Lung microvascular endothelial cell (primary cell): Measurements from ENCODE around the gene MAPK8. TPM values are rescaled to one million over a fixed set of nuclear protein-coding genes. Genes with fewer than 3 reads are reported as not detected.

Experiments
- DNase-seq, 2 donors: peaks; one replicate each; pipeline versions ENCODE4 v3.0.0 to v3.0.0-alpha.2; 2010; ENCODE audit warnings: low read depth in 2 of 2
- total RNA-seq: library from RNA; depleted of rRNA; stranded (reverse); fragments of >200 nt; gene quantifications from 2 replicates; pipeline ENCODE4 v1.2.1, GENCODE V29; 2014

MAPK8 gene
- total RNA-seq, 1 donor from 2014 or later = 37.3 TPM

DNA sequence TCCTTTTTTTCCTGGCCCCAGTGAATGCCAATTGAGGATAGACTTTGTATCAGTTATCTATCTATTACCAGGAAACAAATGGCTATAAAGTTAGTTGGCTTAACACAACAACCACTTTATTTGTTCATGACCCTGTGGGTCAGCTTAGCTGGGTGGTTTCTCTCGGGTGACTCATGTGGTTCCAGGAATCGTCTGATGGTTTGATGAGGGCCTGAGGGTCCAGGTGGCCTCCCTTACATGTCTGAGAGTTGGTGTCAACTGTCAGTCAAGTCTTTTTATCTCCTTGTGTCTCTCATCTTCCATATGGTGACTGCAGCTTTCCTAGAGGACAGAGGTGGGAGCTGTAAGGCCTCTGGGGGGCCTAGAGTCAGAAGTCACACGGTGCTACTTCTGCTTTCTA is 15.3 kb upstream of the MAPK8 start:
- DNase-seq = no peak

DNA sequence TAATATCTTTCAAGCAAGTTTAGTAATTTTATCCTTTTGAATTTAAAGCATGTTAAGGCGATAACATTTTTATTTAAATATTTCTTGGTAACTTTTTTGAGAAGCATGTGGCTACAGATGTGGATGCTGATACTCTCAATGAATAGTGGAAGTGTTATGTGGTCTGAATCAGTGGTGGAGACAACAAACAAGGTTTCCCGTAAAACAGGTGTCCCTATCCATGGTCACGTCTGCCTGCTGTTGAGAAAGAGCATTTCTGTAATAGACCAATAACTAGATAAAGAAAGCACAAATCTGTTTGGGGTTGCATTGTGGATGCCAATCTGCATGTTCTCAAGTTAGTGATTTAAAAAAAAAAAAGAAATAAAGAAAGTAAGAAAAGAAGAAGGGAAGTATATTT is 13.9 kb upstream of the MAPK8 start:
- no peak for DNase-seq

DNA sequence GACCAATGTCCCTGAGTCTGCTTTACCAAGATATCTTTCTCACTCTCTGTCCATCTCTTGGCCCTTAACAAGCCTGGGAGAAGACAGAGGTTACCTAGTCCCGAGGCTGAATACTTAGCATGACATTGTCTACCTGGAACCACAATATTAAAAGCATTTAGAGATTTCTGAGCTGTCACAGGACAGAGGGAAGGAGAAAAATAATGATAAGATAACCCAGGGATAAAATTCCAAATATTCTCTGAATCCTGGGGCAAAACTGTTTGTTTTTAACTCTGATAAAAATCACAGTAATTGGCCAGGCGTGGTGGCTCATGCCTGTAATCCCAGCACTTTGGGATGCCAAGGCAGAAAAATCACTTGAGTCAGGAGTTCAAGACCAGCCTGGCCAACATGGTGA is 12.0 kb upstream of the MAPK8 start:
- no peak for DNase-seq

DNA sequence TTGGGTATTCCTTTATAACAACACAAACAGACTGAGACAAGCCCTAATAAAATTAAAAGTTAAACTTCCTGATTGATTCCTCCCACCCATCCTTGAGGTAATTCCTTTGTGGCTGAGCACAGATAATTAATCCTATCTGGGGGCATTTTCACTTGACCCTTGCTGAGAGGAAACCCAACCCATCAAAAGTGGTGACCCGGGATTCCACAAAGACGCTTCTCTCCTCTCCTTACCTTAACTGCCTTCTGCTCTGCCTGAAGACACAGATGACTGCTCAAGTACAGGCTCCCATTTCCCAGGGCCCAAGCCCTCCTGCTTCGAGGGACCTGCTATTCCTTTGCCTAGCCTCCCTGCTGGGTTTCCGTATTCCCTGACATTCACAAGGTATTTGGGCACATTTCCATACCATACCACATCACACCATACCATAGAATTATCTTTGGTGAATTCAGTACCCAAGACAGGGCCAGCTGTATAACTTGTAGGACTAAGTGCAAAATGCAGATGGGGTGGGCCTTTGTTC is 9.8 kb upstream of the MAPK8 start:
- no peak for DNase-seq

DNA sequence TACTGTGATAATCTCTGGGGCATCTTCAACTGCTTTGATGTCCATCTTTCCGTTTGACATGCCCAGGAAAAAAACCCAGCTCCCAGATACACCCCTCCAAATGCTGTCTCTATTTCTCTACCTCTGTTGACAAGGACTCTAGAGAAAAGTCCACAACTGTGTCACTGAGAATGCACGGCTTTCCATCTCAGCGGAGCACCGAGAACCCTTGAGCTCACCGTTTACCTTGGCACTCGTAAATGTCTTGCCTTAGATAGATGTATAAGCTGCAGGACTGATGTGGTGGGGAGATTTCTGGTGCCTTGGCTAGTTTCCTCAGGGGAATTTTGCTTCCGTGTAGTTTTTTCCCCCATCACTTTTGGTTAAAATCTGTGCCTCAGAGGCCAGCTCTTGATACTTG is 7.4 kb upstream of the MAPK8 start:
- no peak for DNase-seq

DNA sequence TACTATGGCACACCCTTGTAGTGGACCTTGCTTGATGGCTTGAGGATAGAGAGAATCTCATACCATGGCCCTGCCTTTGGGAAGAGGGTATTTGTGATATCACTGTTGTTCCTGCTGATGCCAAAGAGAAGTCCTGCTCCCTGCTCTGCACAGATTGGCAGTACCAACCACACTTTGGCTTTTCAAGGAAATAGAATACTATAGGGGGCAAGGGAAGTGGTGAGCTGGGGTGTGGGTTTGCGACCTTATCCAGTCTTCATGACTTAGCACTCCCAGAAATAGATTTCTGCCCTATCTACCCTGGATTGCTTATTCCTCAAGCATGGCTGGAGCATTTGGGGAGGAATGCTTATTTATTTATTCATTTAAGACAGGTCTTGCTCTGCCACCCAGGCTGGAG is 6.8 kb upstream of the MAPK8 start:
- no peak for DNase-seq

DNA sequence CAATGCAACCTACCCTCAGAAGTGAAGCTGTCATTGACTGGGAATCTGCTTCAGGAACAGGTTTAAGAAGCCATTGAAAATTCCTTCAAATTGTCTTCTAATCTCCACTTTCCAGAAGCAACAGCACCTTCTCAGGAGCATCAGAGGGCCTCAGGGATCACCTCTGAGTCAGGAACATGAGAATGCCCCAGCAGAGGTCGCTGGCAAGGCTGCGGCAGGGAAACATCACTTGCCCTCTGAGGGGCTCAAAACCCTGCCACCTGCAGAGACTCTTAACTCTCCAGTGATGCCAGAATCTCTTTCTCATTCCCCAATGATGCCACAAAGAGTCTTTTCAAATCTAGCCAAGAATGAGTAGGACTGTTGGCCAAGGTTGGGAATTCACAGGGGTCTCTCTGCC is 5.9 kb upstream of the MAPK8 start:
- DNase-seq = no peak

DNA sequence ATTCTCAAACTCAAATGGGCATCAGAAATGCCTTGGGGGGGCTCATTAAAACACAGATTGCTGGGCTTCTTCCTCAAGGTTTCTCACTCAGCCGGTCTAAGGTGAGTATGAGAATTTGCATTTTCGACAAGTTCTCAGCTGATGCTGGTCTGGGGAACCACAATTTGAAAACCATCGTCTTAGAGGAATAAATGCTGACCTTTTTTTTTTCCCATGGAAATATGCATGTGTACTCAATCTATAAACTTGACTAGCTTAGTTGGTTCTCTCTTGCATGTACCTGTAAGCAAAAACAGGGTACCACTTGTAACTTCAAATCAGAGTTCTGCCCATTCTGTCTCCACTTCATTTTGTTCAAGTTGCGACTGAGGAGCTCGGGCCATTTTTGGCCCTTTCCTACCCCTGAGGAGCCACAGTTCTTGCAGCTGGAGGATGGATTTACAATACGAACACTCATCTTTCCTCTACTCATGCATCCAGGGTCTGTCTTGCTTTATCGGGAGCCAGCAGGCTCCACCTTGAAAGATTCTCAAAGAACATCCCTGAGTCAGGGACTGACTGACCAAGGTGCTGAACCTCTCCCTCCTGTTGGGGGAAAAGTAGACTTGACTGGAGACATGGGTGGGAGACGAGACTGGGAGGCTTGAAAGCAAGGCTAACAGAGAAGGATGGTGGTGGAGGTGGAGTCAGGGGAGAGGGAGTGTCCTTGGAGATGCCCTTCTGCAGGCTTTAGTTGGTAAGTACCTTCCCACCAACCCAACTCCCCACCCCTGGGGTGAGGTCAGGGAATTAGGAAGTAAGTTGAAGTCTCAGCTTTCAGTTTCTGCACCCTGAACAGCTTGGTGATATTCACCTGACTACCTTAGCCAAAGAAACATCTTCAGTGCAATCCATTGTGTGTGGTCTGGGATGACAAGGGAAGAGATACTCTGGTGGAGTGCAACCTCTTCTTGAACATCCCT is 3.7 kb upstream of the MAPK8 start:
- DNase-seq = no peak

DNA sequence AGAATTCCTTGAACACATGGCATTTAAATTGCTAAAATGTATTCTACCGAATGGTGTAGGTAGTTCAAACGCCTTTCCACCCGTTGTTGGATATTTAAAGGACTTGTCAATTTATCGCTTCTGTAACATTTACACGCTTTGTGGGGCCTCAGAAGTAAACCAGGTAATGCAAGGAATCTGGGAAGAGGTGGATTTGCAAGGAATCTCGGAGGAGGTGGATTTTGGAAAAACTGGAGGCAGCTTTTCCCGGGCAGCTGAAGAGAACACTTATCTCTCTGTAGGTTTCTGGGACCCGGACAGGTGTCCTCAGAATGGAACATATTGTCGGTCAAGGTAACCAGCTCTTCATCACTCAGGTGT is 592 bp upstream of the MAPK8 start:
- DNase-seq = no peak

DNA sequence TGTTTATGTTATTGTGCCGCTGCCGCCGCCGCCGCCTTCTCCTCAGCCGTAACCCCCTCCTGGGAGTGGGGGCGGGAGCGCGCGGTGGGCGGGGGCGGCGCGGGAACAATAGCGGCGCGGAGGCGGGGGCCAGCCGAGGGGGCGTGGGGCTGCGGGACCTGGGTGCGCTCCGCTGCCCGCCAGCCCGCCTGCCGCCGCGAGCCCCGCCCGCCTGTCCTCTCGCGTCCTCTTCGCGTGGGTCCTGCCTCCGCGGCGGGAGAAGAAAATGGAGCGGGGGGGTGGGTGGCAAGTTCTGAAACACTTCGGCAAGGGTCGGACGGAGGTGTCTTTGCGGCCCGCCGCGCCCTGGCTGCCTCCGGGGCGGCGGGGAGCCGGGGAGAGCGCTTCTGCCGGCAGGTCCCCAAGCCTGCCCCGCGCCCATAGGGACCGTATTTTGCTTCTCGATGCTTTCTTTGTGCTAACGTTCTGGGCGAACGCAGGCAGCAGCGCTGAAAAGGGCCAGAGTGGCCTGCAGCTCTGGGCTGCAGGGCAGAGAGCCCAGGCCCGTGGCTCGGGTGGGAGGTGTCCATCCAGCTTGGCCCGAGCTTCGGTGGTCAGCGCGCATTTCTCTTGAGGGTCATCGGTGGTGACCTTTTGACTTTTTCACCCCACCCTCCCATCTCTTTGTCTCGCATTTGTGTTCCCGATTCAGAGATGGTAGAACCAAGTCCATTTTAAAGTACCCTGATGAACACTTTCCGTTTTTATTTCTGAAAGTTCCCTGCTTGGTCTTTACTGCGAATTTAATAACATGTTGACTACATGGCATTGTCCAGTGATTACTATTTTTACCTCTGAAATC is 613 bp downstream of the MAPK8 start:
- peak; percentile 68 to 77 for DNase-seq

DNA sequence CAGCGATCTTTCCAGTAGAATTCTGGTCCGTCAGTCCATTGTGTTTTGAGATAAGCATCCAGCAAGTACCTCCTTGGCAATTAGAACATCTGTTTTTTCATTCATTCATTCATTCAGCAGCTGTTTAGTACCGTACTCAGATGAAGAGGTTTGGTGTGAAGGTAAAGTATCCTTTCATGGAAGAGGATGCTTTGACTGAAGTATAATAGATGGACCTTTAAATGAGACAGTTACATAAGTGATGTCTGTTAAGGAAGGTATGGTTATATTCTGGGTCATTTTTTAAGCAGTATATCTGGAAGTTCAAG is 1.2 kb downstream of the MAPK8 start:
- no peak for DNase-seq

DNA sequence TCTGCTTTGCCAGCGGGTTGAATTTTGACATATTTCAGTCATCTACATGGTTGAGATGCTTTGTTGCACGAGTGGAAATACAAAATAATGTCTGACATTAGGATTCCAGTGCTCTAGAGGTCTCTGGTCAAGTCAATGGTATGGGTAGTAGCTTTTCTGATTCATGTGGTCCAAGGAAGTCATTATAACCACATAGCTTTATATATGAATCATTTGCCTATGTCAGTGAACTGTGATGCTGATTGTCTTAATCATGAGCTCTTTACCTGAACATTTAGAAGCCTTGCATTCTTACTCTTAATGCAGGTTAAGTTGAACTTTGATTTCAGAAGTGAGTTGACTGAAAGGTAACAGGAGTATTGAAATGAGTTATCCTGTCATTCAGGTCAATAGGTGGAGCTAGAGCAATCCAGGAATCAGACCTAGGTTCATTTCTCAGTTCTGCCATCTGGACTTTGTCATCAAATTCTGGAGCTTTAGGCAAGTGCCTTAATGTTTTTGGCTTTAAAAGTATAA is 3.3 kb downstream of the MAPK8 start:
- peak in 1 of 2 donors; percentile 44 for DNase-seq

DNA sequence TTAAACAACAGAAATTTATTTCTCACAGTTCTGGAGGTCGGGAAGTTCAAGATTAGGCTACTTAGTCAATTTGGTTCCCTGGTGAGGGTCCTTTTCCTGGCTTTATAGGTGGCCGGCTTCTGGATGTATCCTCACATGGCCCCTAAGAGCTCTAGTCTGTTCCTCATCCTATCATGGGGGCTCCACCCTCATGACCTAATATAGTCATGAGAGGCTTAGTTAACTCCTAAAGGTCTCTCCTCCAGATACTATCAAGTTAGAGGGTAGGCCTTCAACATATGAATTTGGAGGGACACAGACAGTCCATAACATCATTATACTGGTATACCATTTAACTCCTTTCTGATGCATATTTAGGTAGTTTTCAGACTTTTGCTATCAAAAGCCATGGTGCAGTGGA is 7.6 kb downstream of the MAPK8 start:
- DNase-seq = no peak

DNA sequence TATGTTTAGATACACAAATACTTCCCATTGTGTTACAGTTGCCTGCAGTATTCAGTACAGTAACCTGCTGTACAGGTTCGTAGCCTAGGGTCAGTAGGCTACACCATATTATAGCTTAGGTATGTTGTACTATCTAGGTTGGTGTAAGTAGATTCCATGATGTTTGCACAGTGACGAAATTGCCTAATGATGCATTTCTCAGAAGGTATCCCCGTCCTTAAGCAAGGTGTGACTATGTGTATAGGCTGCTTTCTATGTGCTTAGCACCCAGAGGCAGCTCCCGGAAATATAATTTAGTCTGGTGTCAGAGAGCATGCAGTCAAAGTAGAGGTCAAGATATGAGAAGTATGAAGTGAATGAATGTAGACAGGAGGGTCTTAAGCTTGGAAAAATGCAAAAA is 9.8 kb downstream of the MAPK8 start:
- no peak for DNase-seq

DNA sequence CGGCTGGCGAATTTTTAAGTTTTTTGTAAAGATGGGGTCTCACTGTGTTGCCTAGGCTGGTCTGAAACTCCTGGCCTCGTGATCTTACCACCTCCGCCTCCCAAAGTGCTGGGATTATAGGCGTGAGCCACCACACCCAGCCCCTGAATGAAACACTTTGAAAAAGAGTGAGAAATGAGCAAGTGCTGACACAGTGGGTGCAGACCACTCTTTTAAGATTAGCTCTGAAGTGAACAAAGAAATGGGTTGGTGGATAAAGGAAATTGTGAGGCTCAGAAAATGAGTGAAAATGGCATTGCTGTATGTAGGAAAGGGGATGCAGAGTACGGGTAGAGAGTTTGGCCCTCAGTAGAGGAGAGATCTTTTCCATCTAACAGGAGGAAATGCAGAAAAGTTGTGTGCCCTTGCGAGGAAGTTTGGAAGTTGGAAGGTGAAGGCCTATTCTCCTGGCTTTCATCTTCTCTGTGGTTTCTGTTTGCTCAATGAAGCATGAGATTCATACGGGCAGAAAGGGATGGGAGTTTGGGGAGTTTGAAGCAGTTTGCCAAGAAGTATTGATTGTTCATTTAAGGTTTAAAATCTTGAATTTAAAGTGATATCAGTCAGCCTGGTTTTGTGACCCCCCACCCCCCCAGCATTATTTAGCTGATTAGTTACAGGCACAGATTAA is 11.0 kb downstream of the MAPK8 start:
- DNase-seq = no peak

DNA sequence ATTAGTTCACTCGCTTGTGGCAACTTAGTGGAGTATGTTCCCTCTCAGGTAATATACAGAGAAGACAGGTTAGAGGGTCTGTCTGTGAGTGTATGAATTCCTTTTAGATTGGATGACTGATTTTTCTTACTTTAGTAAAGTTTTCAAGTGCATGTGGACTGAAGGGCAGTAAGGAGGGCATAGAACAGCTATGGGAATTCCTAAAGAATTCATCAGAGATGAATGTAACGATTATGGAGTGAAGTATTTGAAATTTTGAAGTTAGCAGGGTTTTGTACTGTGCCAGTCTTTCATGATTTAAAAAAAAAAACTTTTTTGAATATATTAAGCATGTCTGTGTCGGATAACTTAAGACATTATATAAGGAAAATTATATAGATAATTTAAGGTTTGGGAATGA is 15.5 kb downstream of the MAPK8 start:
- no peak for DNase-seq

DNA sequence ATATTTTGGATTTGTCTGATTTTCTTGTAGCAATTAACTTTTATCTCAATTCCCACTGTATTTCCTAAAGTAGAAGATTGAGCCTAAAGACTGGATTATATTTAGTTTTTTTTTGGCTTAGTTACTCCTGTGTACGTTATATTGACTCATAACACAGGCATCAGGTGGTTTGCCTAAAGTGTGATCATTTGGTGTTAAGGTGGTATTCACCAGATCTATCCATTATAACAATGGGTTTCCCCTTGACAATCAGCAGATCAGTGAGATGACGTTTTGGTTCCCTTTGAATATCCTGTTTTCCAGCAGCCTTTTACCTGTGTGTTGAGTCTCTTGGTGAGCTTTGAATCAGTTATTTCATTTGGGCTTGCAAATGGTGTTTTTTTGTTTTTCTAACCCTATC is 18.1 kb downstream of the MAPK8 start:
- DNase-seq = peak in 1 of 2 donors; percentile 55

DNA sequence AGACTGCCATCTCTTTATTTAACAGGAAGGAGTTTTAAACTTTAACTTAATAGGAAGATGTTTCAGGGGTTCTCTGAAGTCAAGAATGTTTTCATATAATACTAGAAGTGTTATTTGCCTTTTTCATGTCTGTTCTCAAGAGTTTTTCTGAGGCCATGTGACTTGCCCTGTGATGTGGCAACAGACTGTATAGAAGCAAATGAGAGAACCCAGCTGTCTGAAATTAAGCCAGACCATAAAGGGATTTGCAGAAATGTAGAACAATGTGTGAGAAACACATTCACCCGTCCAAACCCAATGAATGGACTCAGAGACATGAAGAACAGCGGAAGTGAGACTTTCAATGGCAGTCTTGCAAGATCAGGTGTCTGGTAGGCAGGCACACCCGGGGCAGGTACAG is 23.8 kb downstream of the MAPK8 start:
- no peak for DNase-seq

DNA sequence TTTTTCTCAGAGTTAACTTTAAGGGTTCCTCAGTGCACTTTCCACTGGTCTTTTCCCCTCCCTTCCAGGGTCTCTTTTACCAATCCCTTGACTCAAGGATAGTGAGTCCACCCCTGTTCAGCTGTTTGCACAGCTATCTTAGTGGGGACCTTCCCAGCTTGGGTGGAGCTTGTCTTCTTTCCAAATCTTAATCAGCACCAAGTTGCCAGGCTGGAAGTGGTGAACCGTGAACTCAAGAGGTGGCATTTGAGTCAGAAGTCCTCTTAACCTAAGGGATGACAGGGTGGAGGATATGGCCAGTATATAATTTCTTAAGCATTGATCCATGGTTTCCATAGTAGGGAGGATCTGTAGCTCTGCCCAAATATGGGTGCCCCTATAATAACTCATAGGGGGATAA is 25.0 kb downstream of the MAPK8 start:
- DNase-seq = no peak

DNA sequence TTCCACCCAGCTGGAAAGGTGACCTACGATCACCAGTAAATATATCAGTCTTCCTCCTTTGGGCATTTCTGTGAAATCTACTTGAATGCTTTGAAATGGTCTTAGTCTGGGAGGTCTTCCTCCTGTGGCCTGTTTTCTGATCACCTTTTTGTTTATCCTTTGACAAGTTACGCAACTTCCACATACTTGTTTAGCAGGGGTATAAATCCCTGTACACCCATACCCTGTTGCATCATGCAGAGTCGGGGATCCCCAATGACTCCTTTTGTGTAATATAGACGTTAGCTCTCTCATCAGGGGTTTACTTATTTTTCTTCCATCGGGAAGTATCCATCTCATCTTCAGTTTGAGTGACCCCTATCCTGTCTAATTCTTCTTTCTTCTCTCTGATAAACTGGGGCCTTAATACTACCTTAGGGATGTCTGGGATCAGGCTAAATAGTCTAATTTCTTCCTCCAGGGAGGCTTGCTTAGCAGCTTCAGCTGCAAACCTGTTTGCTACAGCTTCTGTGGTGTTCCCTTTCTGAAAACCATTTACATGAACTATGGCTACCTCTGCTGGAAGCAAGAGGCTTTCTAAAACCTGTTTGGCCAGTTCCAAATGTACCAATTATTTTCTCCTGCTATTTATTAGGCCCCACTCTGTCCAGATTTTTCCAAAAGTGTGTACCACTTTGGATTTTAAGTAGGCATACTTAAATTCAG is 25.8 kb downstream of the MAPK8 start:
- no peak for DNase-seq

DNA sequence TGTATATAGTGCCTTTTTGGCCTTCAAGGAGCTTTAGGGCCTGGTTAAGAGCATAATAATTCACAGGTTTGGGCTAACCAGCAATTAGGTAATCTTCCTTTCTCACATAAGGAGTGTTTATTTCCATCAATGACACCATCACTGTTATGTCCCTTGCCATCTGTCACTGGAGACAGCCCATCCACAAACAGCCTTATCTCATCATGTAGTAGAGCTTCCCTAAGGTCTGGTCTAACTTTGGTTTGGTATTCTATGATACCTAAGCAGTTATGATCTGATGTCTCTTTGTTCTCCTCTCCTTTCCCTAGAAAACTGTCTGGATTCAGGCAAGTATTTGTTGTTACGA is 26.4 kb downstream of the MAPK8 start:
- no peak for DNase-seq
